PC-3 (cell line): Measurements from ENCODE around the gene SPRN.
"Not testable (repeated sequence)": the region's sequence is repeated elsewhere in the genome, so short reads cannot be mapped to it uniquely, and the experiment has no call there.

ENCODE experiments used
- EZH2 ChIP-seq: fragments of 300-600 bp; sonication (generic); IDR thresholded peaks from one replicate; pipeline ENCODE4 v1.6.1; 2017; ENCODE audit warnings: antibody characterized with exemption, mild to moderate bottlenecking, low read length; ENCODE audit not compliant: unreplicated experiment
- EZH2phosphoT487 ChIP-seq: fragments of 300-600 bp; sonication (generic); IDR thresholded peaks from 2 replicates; pipeline ENCODE4 v1.6.1; 2018; ENCODE audit warnings: mild to moderate bottlenecking, antibody characterized with exemption, low read length, borderline replicate concordance
- TF ChIP-seq, protein P1 (sequence below): fragments of 300-600 bp; sonication (generic); conservative IDR thresholded peaks from 2 replicates; pipeline ENCODE4 v1.5.1; 2017; ENCODE audit warnings: antibody characterized with exemption, low read depth, mild to moderate bottlenecking, low read length

DNA sequence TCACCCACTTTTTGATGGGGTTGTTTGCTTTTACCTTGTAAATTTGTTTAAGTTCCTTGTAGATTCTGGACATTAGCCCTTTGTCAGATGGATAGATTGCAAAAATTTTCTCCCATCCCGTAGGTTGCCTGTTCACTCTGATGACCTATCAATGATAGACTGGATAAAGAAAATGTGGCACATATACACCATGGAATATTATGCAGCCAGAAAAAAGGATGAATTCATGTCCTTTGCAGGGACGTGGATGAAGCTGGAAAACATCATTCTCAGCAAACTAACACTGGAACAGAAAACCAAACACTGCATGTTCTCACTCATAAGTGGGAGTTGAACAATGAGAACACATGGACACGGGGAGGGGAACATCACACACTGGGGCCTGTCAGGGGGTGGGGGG, 44.8 kb upstream of the SPRN start:
- TF ChIP-seq, protein P1, sequence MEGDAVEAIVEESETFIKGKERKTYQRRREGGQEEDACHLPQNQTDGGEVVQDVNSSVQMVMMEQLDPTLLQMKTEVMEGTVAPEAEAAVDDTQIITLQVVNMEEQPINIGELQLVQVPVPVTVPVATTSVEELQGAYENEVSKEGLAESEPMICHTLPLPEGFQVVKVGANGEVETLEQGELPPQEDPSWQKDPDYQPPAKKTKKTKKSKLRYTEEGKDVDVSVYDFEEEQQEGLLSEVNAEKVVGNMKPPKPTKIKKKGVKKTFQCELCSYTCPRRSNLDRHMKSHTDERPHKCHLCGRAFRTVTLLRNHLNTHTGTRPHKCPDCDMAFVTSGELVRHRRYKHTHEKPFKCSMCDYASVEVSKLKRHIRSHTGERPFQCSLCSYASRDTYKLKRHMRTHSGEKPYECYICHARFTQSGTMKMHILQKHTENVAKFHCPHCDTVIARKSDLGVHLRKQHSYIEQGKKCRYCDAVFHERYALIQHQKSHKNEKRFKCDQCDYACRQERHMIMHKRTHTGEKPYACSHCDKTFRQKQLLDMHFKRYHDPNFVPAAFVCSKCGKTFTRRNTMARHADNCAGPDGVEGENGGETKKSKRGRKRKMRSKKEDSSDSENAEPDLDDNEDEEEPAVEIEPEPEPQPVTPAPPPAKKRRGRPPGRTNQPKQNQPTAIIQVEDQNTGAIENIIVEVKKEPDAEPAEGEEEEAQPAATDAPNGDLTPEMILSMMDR: not testable (repeated sequence)
- not testable (repeated sequence) for TF ChIP-seq EZH2, EZH2phosphoT487
